ENCODE measurements around the gene MSLN. TPM values are rescaled to one million over a fixed set of nuclear protein-coding genes. Genes with fewer than 3 reads are reported as not detected.
A peak's percentile ranks its signal among the peaks of the same experiment; 100 is the strongest.

Gene MSLN
- polyA plus RNA-seq, 2 of the 4 experiments (the other 2 are of a cell fraction): 2.4 to 3.6 TPM

- POLR2A ChIA-PET: no interaction called here
- Histone ChIP-seq H3K9me3 (no peaks in the 10 kb centered on the region), H3K4me3 (no peak overlapping the region), H3K4me2 (no peak overlapping the region), H3K27ac (no peak overlapping the region), H3K4me1 (peaks cover 9% of the 10 kb centered on the region; the same call in 1 of the 3 replicates)
- no peak for FAIRE-seq
- no peak for TF ChIP-seq KDM1A (IDR thresholded peaks at IDR 0.05; ENCODE audit: low read depth)
- TF ChIP-seq BHLHE40 (IDR thresholded peaks at IDR 0.05; ENCODE audit: low read depth, low read length): no peak
- TF ChIP-seq EHMT2 (IDR thresholded peaks at IDR 0.05; ENCODE audit: low read depth): no peak
- TF ChIP-seq RAD21 (conservative IDR thresholded peaks at IDR 0.05 in 1 of 2, IDR thresholded peaks at IDR 0.05 in 1 of 2): no peak
- no peak for TF ChIP-seq RCOR1 (IDR thresholded peaks at IDR 0.05; ENCODE audit: low read depth, low read length)
- no peak for TF ChIP-seq MAFK (IDR thresholded peaks at IDR 0.05; ENCODE audit: partially characterized antibody)
- DNase-seq (ENCODE audit: low read depth in 1 of 2, low spot score in 1 of 2): no peak
- ATAC-seq: no peak
- 61% methylated on average over 10 of the region's 13 CpGs for WGBS (ENCODE audit: missing lambda C conversion rate)
- CTCF ChIA-PET: interaction anchor here (1.6 to 10.1 kb wide), 3 partner anchors 8 to 67 kb away, joined by 4 to 205 read pairs (median 7); partner anchors contain the start of genes CHTF18, CIAO3 and RPUSD1
Observed at GRCh38 chr16:779561-779960, 19.0 kb downstream of the MSLN start.

- no peak for ATAC-seq
- CTCF ChIA-PET: interaction anchor here (1.8 to 10.1 kb wide), 2 partner anchors 41 to 67 kb away, joined by 7 to 205 read pairs; partner anchors contain the start of gene CIAO3
- WGBS (ENCODE audit: missing lambda C conversion rate): 79% methylated on average over 16 of the region's 16 CpGs
- Histone ChIP-seq H3K4me2 (no peak overlapping the region), H3K27ac (no peak overlapping the region), H3K4me1 (peaks cover 9% of the 10 kb centered on the region; the same call in 2 of the 3 replicates), H3K9me3 (no peaks in the 10 kb centered on the region), H3K4me3 (no peak overlapping the region)
- POLR2A ChIA-PET: no interaction called here
- DNase-seq (ENCODE audit: low read depth in 1 of 2, low spot score in 1 of 2): no peak
- no peak for FAIRE-seq
- no peak for TF ChIP-seq HOXB5 (CRISPR knock-in tag; IDR thresholded peaks at IDR 0.05)
- TF ChIP-seq GATA3 (IDR thresholded peaks at IDR 0.05; ENCODE audit: borderline replicate concordance): no peak
- no peak for TF ChIP-seq ELK1 (IDR thresholded peaks at IDR 0.05; ENCODE audit: low read depth, low read length)
Observed at GRCh38 chr16:780296-780695, 19.8 kb downstream of the MSLN start.

- Histone ChIP-seq H3K9me3 (no peaks in the 10 kb centered on the region), H3K4me1 (peaks cover 14% of the 10 kb centered on the region; the same call in 2 of the 3 replicates), H3K4me3 (no peak overlapping the region), H3K27ac (no peak overlapping the region), H3K4me2 (no peak overlapping the region)
- DNase-seq (ENCODE audit: low read depth in 1 of 2, low spot score in 1 of 2): no peak
- TF ChIP-seq ELK1 (IDR thresholded peaks at IDR 0.05; ENCODE audit: low read depth, low read length) (no peak), HES2 (IDR thresholded peaks at IDR 0.05) (no peak), ZNF302 (CRISPR knock-in tag; IDR thresholded peaks at IDR 0.05) (no peak), E2F6 (IDR thresholded peaks at IDR 0.05; ENCODE audit: borderline replicate concordance, low read depth) (no peak), BCL3 (IDR thresholded peaks at IDR 0.05) (no peak), NPAS2 (CRISPR knock-in tag; IDR thresholded peaks at IDR 0.05; ENCODE audit: borderline replicate concordance) (no peak), ATOH8 (CRISPR knock-in tag; IDR thresholded peaks at IDR 0.05; ENCODE audit: low read depth) (no peak), PBX3 (IDR thresholded peaks at IDR 0.05) (no peak), TFCP2L1 (CRISPR knock-in tag; IDR thresholded peaks at IDR 0.05) (no peak), CBX2 (IDR thresholded peaks at IDR 0.05; ENCODE audit: borderline replicate concordance, low read depth) (no peak), FOSL2 (IDR thresholded peaks at IDR 0.05) (no peak), FOSL2 (CRISPR knock-in tag; IDR thresholded peaks at IDR 0.05) (no peak)
- POLR2A ChIA-PET: no interaction called here
- FAIRE-seq: no peak
- 54% methylated on average over 11 of the region's 19 CpGs for WGBS (ENCODE audit: missing lambda C conversion rate)
- CTCF ChIA-PET: interaction anchor here (0.9 to 10.1 kb wide), 3 partner anchors 11 to 69 kb away, joined by 4 to 205 read pairs (median 169); partner anchors contain the start of genes CIAO3 and METRN
- ATAC-seq: peak in 1 of 2 experiments; percentile 9; a peak in 3 of 6 replicates
Observed at GRCh38 chr16:781346-782010, 20.9 kb downstream of the MSLN start.
